ENCODE measurements around the gene BANP.
"Not testable (repeated sequence)": the region's sequence is repeated elsewhere in the genome, so short reads cannot be mapped to it uniquely, and the experiment has no call there.

Gene BANP

GRCh38 chr16:87930456-87930855 is 20.8 kb upstream of the BANP start:
- H3K27ac ChIP-seq (ENCODE audit: low read depth, low read length, poor library complexity, severe bottlenecking) = no peak overlapping the region
- no peaks in the 10 kb centered on the region for H4K20me1 ChIP-seq (ENCODE audit: insufficient read depth, low read length)
- no peak overlapping the region for H3K9ac ChIP-seq (ENCODE audit: low read length)
- no peak overlapping the region for H2AFZ ChIP-seq (ENCODE audit: low read length)
- H3K27me3 ChIP-seq (ENCODE audit: insufficient read depth, low read length) = peaks cover 15% of the 10 kb centered on the region; the same call in 1 of the 2 replicates
- H3K4me3 ChIP-seq (ENCODE audit: low read depth, low read length, poor library complexity, severe bottlenecking) = no peak overlapping the region
- no peaks in the 10 kb centered on the region for H3K9me3 ChIP-seq (ENCODE audit: low read length)
- H3K36me3 ChIP-seq (ENCODE audit: insufficient read depth, low read length) = no peaks in the 10 kb centered on the region
- no peaks in the 10 kb centered on the region for H3K9me2 ChIP-seq (ENCODE audit: low read depth, low read length)
- no peaks in the 10 kb centered on the region for H3F3A ChIP-seq (ENCODE audit: insufficient read depth, low read length)
- H3K4me2 ChIP-seq (ENCODE audit: low read length) = no peak overlapping the region
- peak; percentile 34 for TF ChIP-seq CTCF (IDR thresholded peaks at IDR 0.05; ENCODE audit: low read length)
- TF ChIP-seq EZH2 (IDR thresholded peaks at IDR 0.05; ENCODE audit: borderline replicate concordance, low read length) = no peak
- no peaks in the 10 kb centered on the region for H3K79me2 ChIP-seq (ENCODE audit: insufficient read depth, low read length)
- H3K4me1 ChIP-seq (ENCODE audit: insufficient read depth, low read length, severe bottlenecking) = no peaks in the 10 kb centered on the region

- no peak for TF ChIP-seq EZH2 (IDR thresholded peaks at IDR 0.05; ENCODE audit: borderline replicate concordance, low read length)
- no peak for TF ChIP-seq CTCF (IDR thresholded peaks at IDR 0.05; ENCODE audit: low read length)
- no peak overlapping the region for H3K27ac ChIP-seq (ENCODE audit: low read depth, low read length, poor library complexity, severe bottlenecking)
- no peaks in the 10 kb centered on the region for H3K4me1 ChIP-seq (ENCODE audit: insufficient read depth, low read length, severe bottlenecking)
- no peak overlapping the region for H3K4me3 ChIP-seq (ENCODE audit: low read depth, low read length, poor library complexity, severe bottlenecking)
- no peaks in the 10 kb centered on the region for H3K36me3 ChIP-seq (ENCODE audit: insufficient read depth, low read length)
- H4K20me1 ChIP-seq (ENCODE audit: insufficient read depth, low read length) = no peaks in the 10 kb centered on the region
- no peaks in the 10 kb centered on the region for H3K9me2 ChIP-seq (ENCODE audit: low read depth, low read length)
- H2AFZ ChIP-seq (ENCODE audit: low read length) = no peak overlapping the region
- no peak overlapping the region for H3K4me2 ChIP-seq (ENCODE audit: low read length)
- no peak overlapping the region for H3K9ac ChIP-seq (ENCODE audit: low read length)
- no peaks in the 10 kb centered on the region for H3F3A ChIP-seq (ENCODE audit: insufficient read depth, low read length)
- H3K9me3 ChIP-seq (ENCODE audit: low read length) = no peaks in the 10 kb centered on the region
- peaks cover 11% of the 10 kb centered on the region; the same call in 1 of the 2 replicates for H3K27me3 ChIP-seq (ENCODE audit: insufficient read depth, low read length)
- no peaks in the 10 kb centered on the region for H3K79me2 ChIP-seq (ENCODE audit: insufficient read depth, low read length)
Observed at GRCh38 chr16:87931504-87931903, 19.7 kb upstream of the BANP start.

- H3K9ac ChIP-seq (ENCODE audit: low read length); H3K4me3 ChIP-seq (ENCODE audit: low read depth, low read length, poor library complexity, severe bottlenecking); H3F3A ChIP-seq (ENCODE audit: insufficient read depth, low read length); H3K79me2 ChIP-seq (ENCODE audit: insufficient read depth, low read length); H4K20me1 ChIP-seq (ENCODE audit: insufficient read depth, low read length); H3K27ac ChIP-seq (ENCODE audit: low read depth, low read length, poor library complexity, severe bottlenecking); H2AFZ ChIP-seq (ENCODE audit: low read length); H3K9me2 ChIP-seq (ENCODE audit: low read depth, low read length); H3K4me1 ChIP-seq (ENCODE audit: insufficient read depth, low read length, severe bottlenecking); H3K9me3 ChIP-seq (ENCODE audit: low read length); H3K36me3 ChIP-seq (ENCODE audit: insufficient read depth, low read length); H3K4me2 ChIP-seq (ENCODE audit: low read length): not testable (repeated sequence)
- 0 out of 2 replicates have a peak, but pooled peaks cover 11% of the 10 kb centered on the region for H3K27me3 ChIP-seq (ENCODE audit: insufficient read depth, low read length)
Observed at GRCh38 chr16:87932475-87933139, 18.6 kb upstream of the BANP start.

- no peaks in the 10 kb centered on the region for H3K36me3 ChIP-seq (ENCODE audit: insufficient read depth, low read length)
- H4K20me1 ChIP-seq (ENCODE audit: insufficient read depth, low read length) = no peaks in the 10 kb centered on the region
- H2AFZ ChIP-seq (ENCODE audit: low read length) = no peak overlapping the region
- H3K9me3 ChIP-seq (ENCODE audit: low read length) = no peaks in the 10 kb centered on the region
- H3K9ac ChIP-seq (ENCODE audit: low read length) = no peak overlapping the region
- H3K9me2 ChIP-seq (ENCODE audit: low read depth, low read length) = no peaks in the 10 kb centered on the region
- H3K27me3 ChIP-seq (ENCODE audit: insufficient read depth, low read length) = 0 out of 2 replicates have a peak, but pooled peaks cover 11% of the 10 kb centered on the region
- H3K27ac ChIP-seq (ENCODE audit: low read depth, low read length, poor library complexity, severe bottlenecking) = no peak overlapping the region
- H3F3A ChIP-seq (ENCODE audit: insufficient read depth, low read length) = no peaks in the 10 kb centered on the region
- H3K79me2 ChIP-seq (ENCODE audit: insufficient read depth, low read length) = no peaks in the 10 kb centered on the region
- H3K4me2 ChIP-seq (ENCODE audit: low read length) = no peak overlapping the region
- no peaks in the 10 kb centered on the region for H3K4me1 ChIP-seq (ENCODE audit: insufficient read depth, low read length, severe bottlenecking)
- TF ChIP-seq CTCF (IDR thresholded peaks at IDR 0.05; ENCODE audit: low read length) (no peak), EZH2 (IDR thresholded peaks at IDR 0.05; ENCODE audit: borderline replicate concordance, low read length) (no peak)
- no peak overlapping the region for H3K4me3 ChIP-seq (ENCODE audit: low read depth, low read length, poor library complexity, severe bottlenecking)
Observed at GRCh38 chr16:87933140-87933495, 18.1 kb upstream of the BANP start.

- not testable (repeated sequence) for H3K9me3 ChIP-seq (ENCODE audit: low read length); H3F3A ChIP-seq (ENCODE audit: insufficient read depth, low read length); H3K27ac ChIP-seq (ENCODE audit: low read depth, low read length, poor library complexity, severe bottlenecking); H3K4me2 ChIP-seq (ENCODE audit: low read length); H3K9ac ChIP-seq (ENCODE audit: low read length); H2AFZ ChIP-seq (ENCODE audit: low read length); H3K4me3 ChIP-seq (ENCODE audit: low read depth, low read length, poor library complexity, severe bottlenecking); H3K9me2 ChIP-seq (ENCODE audit: low read depth, low read length); H3K79me2 ChIP-seq (ENCODE audit: insufficient read depth, low read length); H3K4me1 ChIP-seq (ENCODE audit: insufficient read depth, low read length, severe bottlenecking); H3K36me3 ChIP-seq (ENCODE audit: insufficient read depth, low read length); H4K20me1 ChIP-seq (ENCODE audit: insufficient read depth, low read length)
- 0 out of 2 replicates have a peak, but pooled peaks cover 19% of the 10 kb centered on the region for H3K27me3 ChIP-seq (ENCODE audit: insufficient read depth, low read length)
Observed at GRCh38 chr16:87934752-87935425, 16.3 kb upstream of the BANP start.

Measured in OCI-LY1 (cell line).